Panc1 (cell line): ENCODE data around the gene RSPRY1.

Experiments used
- POLR2AphosphoS5 ChIP-seq: IDR thresholded peaks from 2 replicates; pipeline ENCODE4 v1.6.1; 2012; ENCODE audit warnings: mild to moderate bottlenecking, low read depth, low read length, moderate library complexity
- TCF7L2 ChIP-seq: IDR thresholded peaks from 2 replicates; pipeline ENCODE4 v1.6.1; 2011; ENCODE audit warnings: mild to moderate bottlenecking, low read depth, low read length, inconsistent platforms
- TF ChIP-seq, protein P1 (sequence below): fragments of 450-650 bp; IDR thresholded peaks from 2 replicates; pipeline ENCODE4 v1.5.1; 2017; ENCODE audit warnings: mild to moderate bottlenecking
- TF ChIP-seq, protein P2 (sequence below), 2 experiments: IDR thresholded peaks; 2 replicates each; pipeline ENCODE4 v1.6.1; 2011 to 2012; ENCODE audit warnings: low read depth in 2 of 2, control low read depth in 1 of 2, low read length in 1 of 2, mild to moderate bottlenecking in 1 of 2, moderate library complexity in 1 of 2; ENCODE audit not compliant: insufficient read depth in 1 of 2

DNA sequence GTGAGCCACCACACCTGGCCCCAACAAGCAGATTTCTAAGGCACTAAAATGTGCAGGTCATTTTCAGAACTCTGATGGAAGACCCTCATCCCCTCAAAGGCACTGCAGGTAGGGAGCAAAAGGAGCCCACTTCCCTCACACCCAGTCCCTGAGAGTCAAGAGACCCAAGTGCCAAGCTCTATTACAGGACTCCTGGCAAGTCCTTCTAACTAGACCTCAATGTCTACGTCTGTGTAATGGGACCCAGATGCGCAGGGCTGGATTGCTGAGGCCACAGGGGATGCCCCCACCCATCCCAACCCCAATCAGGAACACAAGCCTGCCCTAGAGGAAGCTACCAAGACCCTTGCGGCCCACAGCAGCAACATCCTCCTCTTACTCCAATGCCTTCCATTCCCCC lies 95.7 kb downstream of the RSPRY1 start:
- TF ChIP-seq, protein P1, sequence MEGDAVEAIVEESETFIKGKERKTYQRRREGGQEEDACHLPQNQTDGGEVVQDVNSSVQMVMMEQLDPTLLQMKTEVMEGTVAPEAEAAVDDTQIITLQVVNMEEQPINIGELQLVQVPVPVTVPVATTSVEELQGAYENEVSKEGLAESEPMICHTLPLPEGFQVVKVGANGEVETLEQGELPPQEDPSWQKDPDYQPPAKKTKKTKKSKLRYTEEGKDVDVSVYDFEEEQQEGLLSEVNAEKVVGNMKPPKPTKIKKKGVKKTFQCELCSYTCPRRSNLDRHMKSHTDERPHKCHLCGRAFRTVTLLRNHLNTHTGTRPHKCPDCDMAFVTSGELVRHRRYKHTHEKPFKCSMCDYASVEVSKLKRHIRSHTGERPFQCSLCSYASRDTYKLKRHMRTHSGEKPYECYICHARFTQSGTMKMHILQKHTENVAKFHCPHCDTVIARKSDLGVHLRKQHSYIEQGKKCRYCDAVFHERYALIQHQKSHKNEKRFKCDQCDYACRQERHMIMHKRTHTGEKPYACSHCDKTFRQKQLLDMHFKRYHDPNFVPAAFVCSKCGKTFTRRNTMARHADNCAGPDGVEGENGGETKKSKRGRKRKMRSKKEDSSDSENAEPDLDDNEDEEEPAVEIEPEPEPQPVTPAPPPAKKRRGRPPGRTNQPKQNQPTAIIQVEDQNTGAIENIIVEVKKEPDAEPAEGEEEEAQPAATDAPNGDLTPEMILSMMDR = no peak
- TF ChIP-seq POLR2AphosphoS5 = no peak
- no peak for TF ChIP-seq TCF7L2
- TF ChIP-seq, protein P2, sequence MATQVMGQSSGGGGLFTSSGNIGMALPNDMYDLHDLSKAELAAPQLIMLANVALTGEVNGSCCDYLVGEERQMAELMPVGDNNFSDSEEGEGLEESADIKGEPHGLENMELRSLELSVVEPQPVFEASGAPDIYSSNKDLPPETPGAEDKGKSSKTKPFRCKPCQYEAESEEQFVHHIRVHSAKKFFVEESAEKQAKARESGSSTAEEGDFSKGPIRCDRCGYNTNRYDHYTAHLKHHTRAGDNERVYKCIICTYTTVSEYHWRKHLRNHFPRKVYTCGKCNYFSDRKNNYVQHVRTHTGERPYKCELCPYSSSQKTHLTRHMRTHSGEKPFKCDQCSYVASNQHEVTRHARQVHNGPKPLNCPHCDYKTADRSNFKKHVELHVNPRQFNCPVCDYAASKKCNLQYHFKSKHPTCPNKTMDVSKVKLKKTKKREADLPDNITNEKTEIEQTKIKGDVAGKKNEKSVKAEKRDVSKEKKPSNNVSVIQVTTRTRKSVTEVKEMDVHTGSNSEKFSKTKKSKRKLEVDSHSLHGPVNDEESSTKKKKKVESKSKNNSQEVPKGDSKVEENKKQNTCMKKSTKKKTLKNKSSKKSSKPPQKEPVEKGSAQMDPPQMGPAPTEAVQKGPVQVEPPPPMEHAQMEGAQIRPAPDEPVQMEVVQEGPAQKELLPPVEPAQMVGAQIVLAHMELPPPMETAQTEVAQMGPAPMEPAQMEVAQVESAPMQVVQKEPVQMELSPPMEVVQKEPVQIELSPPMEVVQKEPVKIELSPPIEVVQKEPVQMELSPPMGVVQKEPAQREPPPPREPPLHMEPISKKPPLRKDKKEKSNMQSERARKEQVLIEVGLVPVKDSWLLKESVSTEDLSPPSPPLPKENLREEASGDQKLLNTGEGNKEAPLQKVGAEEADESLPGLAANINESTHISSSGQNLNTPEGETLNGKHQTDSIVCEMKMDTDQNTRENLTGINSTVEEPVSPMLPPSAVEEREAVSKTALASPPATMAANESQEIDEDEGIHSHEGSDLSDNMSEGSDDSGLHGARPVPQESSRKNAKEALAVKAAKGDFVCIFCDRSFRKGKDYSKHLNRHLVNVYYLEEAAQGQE (IDR thresholded peaks at IDR 0.05; ENCODE audit: insufficient read depth in 1 of 2, low read depth in 2 of 2, low read length in 1 of 2) = no peak
